ENCODE measurements around the gene SUPT6H.
"Not testable (repeated sequence)": the region's sequence is repeated elsewhere in the genome, so short reads cannot be mapped to it uniquely, and the experiment has no call there.

Gene SUPT6H

DNA sequence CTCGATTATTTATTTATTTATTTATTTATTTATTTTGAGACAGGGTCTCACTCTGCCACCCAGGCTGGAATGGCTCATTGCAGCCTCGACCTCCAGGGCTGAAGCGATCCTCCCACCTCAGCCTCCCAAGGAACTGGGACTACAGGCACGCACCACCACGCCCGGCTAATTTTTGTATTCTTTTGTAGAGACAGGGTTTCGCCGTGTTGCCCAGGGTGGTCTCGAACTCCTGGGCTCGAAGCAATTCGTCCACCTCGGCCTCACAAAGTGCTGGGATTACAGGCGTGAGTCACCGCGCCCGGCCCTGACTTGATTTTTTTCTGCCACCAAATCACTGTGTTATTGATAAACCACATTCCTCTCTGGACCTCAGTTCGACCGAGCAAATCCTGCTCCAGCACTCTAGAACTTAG, 57.0 kb downstream of the SUPT6H start:
- DNase-seq (ENCODE audit: low read depth) = no peak

DNA sequence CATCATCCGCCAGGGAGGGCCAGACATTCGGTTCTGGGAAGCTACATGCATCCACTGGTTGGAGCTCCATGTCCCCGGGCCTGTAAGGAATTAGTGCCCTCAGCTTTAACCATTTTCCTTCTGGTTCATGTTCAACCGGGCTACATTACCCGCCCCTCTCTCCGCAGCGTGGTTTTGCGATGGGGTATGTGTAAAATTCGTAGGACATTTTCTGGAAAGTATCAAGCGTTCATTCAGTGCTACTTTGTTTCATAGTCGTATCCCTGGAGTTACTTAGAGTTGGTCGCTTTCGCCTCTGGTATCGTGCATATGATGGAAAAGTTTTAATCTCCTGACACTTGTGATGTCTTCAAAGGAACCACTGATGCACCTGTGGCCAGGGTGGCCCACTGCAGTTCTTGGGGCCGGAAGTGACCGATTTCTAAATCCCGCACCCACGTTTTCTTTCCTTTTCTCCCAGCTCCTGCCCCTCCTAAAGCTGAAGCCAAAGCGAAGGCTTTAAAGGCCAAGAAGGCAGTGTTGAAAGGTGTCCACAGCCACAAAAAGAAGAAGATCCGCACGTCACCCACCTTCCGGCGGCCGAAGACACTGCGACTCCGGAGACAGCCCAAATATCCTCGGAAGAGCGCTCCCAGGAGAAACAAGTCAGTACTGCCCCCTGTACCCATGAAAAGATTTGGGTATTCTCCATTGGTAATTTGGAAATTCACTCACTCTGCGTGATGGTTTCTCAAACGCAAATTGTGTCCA, 58.4 kb downstream of the SUPT6H start:
- DNase-seq (ENCODE audit: low read depth) = no peak

DNA sequence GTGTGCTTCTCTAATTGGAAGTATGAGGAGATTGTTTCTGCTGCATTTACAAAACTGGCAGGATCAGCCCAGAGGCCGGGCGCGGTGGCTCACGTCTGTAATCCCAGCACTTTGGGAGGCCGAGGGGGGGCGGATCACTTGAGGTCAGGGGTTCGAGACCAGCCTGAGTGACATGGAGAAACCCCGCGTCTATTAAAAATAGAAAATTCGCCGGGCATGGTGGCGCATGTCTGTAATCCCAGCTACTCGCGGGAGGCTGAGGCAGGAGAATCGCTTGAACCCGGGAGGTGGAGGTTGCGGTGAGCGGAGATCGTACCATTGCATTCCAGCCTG, 59.0 kb downstream of the SUPT6H start:
- DNase-seq (ENCODE audit: low read depth) = not testable (repeated sequence)

DNA sequence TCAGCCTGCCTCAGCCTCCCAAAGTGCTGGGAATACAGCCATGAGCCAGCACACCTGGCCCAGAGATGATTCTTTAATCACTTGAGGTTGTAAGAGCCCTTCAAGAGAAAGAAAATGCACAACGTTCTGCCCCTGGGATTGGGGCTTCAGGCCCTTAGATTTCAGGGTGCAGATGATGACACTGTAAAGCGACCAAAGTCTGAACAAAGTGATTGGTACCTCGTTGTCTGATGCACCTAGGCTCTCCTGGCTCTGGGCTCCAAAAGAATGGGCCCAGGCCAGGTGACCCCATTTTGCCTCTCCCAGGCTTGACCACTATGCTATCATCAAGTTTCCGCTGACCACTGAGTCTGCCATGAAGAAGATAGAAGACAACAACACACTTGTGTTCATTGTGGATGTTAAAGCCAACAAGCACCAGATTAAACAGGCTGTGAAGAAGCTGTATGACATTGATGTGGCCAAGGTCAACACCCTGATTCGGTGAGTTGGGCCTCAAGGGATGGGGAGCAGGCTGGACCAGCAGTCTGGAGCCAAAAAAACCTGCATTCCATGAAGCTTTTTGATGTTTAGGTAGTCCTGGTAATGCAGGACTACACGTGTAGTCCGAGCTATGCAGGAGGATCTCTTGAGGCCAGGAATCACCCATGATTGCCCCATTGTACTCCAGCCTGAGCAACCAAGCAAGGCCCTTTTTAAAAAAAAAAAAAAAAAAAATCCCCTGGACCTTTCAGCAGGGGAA, 60.6 kb downstream of the SUPT6H start:
- DNase-seq (ENCODE audit: low read depth) = no peak

DNA sequence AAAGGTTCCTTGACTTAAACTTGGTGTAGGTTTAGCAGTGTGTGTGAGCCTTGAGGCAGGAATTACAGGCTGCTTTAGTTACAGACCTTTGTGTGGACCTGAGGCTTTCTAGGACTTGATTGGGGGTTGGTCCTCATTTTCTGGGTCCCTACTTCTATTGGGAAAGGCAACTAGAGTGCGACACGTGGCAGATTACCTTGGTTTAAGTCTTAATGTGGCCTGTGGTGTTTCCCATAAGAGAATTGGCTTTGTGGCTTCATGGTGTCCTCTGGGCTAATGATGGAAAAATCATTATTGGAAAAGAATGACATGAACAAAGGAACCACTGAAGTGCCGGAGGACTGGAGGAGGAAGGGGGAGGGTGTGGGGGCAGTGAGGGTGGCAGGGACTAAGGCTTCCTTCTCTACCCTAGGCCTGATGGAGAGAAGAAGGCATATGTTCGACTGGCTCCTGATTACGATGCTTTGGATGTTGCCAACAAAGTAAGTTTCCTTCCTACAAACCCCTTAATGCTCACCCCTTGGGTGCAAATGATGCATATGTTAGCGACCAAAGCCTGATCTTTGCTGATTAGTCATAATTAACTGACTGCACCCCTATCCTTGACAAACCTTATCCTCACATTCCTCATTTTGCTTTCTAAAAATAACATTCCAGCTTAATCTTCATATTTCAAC, 61.3 kb downstream of the SUPT6H start:
- DNase-seq (ENCODE audit: low read depth) = no peak

DNA sequence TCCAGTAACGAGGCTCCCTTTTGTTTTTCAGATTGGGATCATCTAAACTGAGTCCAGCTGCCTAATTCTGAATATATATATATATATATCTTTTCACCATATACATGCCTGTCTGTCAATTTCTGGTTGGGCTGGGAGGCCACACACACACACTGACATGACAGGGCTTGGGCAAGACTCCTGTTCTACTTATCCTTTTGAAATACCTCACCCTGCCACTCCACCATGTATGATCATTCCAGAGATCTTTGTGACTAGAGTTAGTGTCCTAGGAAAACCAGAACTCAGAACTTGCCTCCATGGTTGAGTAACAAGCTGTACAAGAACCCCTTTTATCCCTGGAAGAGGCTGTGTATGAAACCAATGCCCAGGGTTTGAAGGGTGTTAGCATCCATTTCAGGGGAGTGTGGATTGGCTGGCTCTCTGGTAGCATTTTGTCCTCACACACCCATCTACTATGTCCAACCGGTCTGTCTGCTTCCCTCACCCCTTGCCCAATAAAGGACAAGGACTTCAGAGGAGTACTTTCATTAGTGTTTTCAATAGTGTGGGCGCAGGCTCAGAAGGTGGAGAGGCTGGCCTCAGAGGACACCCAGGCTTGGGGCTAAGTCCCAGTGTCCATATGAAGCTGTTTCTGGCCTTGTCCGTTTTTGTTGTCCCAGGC, 62.0 kb downstream of the SUPT6H start:
- not testable (repeated sequence) for DNase-seq (ENCODE audit: low read depth)

DNA sequence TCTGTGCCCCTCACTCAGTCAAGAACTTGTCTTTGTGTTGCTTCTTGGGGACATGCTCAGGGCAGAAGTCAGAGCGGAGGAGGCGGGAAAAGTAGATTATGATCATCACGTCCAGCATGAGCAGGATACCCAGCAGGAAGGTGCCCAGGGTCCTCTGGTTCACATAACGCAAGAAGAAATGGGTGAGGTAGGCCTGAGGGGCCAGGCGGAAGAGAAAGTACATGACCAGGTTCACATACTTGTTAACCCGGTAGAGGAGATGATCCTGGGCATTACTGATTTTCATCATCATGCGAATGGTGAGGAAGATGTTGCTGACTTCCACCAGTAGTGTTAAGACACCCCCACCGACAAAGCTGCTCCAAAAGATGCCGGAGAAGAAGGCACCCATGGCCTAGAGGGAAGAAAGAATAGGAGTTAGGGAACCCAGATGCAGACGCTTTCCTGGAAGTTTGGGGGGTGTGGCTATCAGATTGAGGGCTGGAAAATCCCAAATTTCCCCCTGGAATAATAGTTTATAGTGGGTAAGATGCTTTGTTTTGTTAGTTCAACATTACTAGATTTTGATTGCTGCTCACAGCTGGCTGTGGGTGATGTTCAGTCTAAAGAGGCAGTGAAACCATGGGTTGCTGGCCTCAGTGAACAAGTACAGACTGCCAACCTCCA, 62.6 kb downstream of the SUPT6H start:
- no peak for DNase-seq (ENCODE audit: low read depth)

DNA sequence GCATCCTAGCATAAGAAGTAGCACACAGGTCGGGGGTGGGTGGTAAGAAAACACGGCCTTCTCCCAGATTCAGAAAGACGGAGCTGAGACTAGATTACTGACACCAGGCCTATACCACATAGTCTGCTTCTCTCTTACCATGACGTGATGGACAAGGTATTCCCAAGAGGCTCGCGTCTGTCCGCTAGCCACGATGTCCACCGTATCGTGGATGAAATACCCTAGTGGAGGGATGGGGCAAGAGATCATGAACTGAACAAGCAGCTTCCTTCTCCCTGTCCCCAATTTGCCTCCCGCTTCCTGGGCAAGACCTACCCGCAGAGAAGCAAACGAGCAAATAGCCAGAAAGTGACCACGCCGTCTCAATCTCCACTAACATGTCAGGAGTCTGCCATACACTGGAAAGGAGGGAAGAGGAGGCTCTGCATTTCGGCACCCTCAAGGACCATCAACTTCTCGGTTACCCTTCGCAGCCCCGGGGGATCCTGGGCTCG, 63.2 kb downstream of the SUPT6H start:
- DNase-seq (ENCODE audit: low read depth) = no peak

DNA sequence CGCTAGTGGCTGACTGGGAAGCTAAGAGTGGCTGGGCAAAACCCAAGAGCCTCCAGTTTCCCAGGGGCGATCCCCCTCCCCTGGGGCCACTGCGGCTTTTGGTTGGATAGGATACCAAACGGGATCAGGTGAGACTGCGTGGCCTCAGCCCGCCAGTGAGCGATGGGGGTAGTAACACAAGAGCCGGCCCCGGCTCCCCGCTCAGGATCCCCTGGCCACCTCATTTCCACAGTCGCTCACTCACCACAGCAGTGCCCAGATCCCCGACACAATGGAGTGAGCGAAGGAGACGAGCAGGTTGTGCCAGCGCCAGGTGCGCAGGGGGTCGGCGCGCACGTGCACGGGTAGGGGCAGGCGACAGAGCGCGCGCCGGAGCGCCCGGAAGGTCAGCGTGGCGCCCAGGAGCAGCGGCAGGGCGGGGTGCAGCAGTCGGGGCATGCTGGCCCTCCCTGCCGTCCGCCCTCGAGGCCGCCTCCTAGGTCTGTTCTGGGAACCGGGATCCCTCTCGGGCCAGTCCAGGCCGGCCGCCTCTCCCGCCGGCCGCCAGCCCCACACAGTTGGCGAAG, 63.7 kb downstream of the SUPT6H start:
- DNase-seq (ENCODE audit: low read depth) = no peak

DNA sequence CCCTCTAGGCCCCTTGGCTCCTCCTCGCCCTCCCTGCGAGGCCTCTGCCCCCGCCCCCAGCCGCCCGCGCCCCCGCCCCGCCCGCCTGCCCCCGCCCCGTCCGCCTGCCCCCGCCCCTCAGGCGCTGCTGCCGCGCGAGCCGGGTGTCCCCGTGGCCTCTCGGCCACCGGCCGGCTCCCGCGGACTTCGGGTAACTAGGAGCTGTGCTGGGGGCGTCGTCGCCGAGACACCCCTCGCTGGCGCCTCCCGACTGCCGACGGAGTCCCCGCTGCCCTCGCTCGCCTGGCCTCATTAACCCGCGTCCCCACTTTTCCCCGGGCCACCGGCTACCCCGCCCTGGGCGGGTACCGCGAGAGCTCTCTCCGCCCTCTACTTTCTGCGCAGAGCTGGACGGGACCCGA, 64.2 kb downstream of the SUPT6H start, which contains the start of gene TLCD1:
Gene TLCD1, minus strand, starts transcription at position 8 of the 401 bp plus-strand sequence. CDS start 136 bp downstream, outside the sequence.
- DNase-seq (ENCODE audit: low read depth) = peak; percentile 52

DNA sequence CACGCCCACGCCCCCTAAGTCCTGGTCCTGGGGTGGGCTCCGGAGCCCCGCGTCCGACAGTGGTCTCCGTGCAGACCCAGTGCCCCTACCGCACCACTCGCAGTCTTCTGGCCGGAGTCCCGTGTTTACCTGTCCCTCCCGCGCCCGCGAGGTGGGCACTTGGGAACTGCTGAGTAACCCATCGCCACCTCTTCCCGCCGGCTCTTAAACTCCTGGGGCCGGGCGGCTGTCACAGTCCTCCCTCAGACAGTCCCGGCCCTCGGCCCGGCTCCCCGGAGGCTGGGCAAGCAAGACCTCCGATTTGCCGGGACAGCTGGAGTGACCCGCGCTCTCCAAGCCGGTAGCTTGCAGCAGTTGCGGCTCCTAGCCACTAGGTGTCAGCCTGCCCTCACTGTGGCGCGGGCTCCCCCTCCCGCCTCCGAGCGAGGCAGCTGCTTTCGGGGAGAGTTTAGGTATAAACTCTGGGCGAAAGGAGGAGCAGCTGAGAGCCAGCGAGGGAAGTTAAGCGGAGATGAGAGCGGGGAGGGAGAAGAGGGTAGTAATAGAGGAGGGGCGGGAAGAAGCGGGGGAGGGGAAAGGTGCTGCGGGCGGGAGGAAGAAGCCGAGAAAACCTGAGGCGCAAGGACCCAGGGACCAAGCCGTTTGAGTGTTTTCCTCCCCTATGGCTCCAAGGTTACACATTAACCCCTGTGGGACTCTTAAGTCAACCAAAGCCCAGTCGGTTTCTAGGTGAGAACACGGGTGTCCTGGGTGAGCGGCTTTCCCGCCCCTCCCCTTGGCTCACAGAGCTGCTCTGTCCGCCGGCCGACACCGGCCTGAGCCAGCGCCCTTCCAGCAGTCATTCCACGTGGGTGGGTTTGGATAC, 64.9 kb downstream of the SUPT6H start:
- peak; percentile 85 for DNase-seq (ENCODE audit: low read depth)

DNA sequence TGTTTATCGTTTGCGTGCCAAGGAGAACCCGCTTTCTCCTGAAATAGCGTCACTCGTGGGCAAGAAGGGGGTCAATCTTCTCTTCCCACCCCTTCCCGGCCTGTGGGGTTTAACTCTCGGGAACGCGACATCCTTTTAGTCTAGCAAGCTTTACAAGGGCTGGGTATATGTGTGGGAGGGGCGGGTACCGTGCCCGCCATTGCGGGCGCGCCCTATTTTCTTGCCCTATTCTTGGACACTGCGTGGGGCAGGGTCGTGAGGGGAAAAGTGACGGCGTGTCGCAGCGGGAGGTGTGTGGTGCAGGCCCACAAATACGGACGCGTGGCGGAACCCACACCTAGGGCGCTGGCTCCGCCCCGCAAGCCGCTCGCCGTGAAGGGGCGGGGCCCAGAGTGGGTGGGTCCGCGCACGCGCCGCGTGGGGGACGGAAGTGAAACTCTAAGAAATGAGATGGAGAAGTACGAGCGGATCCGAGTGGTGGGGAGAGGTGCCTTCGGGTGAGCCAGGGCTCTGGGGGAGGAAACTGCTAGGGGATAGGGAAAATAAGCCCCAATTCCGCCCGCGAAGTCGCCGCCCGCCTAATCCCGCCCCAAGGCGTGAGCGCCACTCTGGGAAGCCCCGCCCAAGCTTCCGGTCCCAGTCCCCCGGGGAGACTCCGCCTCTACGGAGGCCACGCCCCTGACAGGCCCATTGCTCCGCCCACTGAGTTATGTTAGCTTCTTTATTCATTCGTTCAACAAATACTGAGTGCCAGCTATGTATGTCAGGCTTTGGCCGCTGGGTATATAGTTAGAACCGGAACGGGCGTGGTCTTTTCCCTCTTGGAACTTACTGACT, 66.6 kb downstream of the SUPT6H start, which contains the start of gene NEK8:
Gene NEK8, plus strand, starts transcription at position 425 of the 837 bp plus-strand sequence. Its CDS starts 26 bp downstream, at position 451.
- peak; percentile 98 for DNase-seq (ENCODE audit: low read depth)

DNA sequence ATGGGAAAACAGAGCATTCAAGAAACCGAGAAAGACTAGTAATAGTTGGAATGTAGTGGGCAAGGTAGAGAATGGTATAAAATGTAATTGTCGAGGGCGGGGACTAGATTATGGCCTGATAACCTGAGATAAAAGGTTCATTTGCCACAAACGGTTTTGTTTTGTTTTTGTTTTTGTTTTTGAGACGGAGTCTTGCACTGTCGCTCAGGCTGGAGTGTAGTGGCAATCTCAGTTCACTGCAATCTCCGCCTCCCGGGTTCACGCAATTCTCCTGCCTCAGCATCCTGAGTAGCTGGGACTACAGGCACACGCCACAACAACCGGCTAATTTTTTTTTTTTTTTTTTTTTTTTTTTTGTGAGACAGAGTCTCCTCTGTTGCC, 67.9 kb downstream of the SUPT6H start:
- DNase-seq (ENCODE audit: low read depth) = no peak

DNA sequence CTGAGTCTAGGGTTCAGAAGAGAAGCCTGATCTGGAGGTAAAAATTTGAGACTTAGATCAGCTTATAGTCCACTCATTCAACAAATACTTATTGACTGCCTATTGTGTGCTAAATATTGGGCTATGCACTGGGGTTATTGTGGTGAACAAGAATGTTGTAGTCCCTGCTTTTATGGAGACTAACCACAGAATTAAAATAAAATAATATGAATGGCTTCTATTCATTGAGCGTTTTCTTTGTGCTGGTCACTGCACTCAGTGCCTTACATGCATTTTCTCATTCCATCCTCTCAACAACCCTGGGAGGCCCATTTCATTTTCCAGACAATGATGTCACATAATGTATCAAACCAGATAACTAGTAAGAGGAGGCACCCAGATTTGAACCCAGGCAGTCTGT, 71.3 kb downstream of the SUPT6H start:
- no peak for DNase-seq (ENCODE audit: low read depth)

DNA sequence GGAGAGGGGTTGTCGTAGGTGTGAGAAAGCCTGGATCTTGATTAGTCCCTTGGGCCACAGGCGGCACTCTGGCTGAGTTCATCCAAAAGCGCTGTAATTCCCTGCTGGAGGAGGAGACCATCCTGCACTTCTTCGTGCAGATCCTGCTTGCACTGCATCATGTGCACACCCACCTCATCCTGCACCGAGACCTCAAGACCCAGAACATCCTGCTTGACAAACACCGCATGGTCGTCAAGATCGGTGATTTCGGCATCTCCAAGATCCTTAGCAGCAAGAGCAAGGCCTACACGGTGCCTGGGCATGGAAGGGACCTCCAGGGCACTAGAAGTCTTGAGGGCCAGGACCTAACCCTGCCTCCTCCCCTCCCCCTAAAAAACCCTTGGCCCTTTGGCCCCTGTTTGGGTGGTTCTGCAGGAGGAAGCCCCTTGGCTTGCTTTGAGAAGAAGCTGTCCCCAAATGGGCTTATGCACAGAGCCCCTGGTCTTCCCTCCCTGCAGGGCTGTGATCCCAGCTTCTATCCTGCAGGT, 72.8 kb downstream of the SUPT6H start:
- DNase-seq (ENCODE audit: low read depth) = no peak

DNA sequence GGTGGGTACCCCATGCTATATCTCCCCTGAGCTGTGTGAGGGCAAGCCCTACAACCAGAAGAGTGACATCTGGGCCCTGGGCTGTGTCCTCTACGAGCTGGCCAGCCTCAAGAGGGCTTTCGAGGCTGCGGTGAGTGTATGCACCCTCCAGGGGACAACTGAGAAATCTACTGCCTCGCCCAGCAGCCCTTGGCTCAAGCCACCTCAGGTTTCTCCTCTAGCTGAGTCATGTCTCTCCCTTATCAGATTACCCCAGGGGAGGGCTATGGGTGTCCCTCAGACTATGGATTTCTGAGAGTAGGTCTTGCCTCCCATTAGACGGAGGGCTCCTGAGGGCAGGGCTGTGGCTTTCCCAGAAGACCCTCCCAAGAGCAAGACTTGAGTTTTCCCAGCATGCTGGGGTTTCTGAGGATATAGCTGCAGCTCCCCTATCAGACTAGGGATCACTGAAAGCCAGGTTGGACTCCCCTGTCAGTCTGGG, 73.3 kb downstream of the SUPT6H start:
- DNase-seq (ENCODE audit: low read depth) = no peak

DNA sequence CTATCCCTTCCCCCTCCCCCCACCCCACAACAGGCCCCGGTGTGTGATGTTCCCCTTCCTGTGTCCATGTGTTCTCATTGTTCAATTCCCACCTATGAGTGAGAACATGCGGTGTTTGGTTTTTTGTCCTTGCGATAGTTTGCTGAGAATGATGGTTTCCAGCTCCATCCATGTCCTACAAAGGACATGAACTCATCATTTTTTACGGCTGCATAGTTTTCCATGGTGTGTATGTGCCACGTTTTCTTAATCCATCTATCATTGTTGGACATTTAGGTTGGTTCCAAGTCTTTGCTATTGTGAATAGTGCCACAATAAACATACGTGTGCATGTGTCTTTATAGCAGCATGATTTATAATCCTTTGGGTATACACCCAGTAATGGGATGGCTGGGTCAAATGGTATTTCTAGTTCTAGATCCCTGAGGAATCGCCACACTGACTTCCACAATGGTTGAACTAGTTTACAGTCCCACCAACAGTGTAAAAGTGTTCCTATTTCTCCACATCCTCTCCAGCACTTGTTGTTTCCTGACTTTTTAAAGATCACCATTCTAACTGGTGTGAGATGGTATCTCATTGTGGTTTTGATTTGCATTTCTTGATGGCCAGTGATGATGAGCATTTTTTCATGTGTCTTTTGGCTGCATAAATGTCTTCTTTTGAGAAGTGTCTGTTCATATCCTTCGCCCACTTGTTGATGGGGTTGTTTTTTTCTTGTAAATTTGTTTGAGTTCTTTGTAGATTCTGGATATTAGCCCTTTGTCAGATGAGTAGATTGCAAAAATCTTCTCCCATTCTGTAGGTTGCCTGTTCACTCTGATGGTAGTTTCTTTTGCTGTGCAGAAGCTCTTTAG, 74.1 kb downstream of the SUPT6H start:
- DNase-seq (ENCODE audit: low read depth) = not testable (repeated sequence)

DNA sequence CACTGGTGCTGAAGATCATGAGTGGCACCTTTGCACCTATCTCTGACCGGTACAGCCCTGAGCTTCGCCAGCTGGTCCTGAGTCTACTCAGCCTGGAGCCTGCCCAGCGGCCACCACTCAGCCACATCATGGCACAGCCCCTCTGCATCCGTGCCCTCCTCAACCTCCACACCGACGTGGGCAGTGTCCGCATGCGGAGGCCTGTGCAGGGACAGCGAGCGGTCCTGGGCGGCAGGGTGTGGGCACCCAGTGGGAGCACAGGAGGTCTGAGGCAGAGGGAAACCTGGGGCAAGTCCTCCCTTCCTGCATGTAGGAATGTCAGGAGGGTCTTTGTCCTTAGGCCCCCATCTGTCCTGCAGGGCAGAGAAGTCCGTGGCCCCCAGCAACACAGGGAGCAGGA, 75.3 kb downstream of the SUPT6H start:
- DNase-seq (ENCODE audit: low read depth) = no peak

All from stimulated activated CD8-positive, alpha-beta memory T cell treated with anti-CD3 and anti-CD28 coated beads, Interleukin-12 subunit alpha, Interleukin-12 subunit beta, amount 100 ng/mL, for 1 hour (primary cell).